WTC11 (cell line): ENCODE measurements around the gene GPC5.

Experiments used
- ATF1 ChIP-seq: sonication (generic); formaldehyde crosslinking; IDR thresholded peaks from 2 replicates; pipeline ENCODE4 v1.8.1; 2023; ENCODE audit warnings: mild to moderate bottlenecking, moderate library complexity, missing genetic modification reagents
- ATF3 ChIP-seq: sonication (generic); formaldehyde crosslinking; conservative IDR thresholded peaks from 2 replicates; pipeline ENCODE4 v1.8.1; 2022; ENCODE audit warnings: mild to moderate bottlenecking, missing genetic modification reagents
- CTCF ChIP-seq: fragments of 200-600 bp; IDR thresholded peaks from 2 replicates; pipeline ENCODE4 v1.8.0; 2022; ENCODE audit warnings: antibody characterized with exemption
- JUN ChIP-seq: sonication (generic); formaldehyde crosslinking; IDR thresholded peaks from 2 replicates; pipeline ENCODE4 v1.8.0; 2023; ENCODE audit warnings: mild to moderate bottlenecking, missing genetic modification reagents
- PRRX2 ChIP-seq: fragments of 250-450 bp; sonication (Bioruptor Pico); IDR thresholded peaks from 2 replicates; pipeline ENCODE4 v1.8.0; 2021; ENCODE audit warnings: mild to moderate bottlenecking
- TP53 ChIP-seq: sonication (generic); formaldehyde crosslinking; IDR thresholded peaks from 2 replicates; pipeline ENCODE4 v1.8.1; 2023; ENCODE audit warnings: mild to moderate bottlenecking, missing genetic modification reagents
- USF2 ChIP-seq: sonication (generic); formaldehyde crosslinking; IDR thresholded peaks from 2 replicates; pipeline ENCODE4 v1.8.1; 2023; ENCODE audit warnings: mild to moderate bottlenecking, missing genetic modification reagents, moderate library complexity
- ZNF121 ChIP-seq: sonication (generic); formaldehyde crosslinking; IDR thresholded peaks from 2 replicates; pipeline ENCODE4 v1.8.0; 2023; ENCODE audit warnings: missing genetic modification reagents
- TF ChIP-seq, protein P1 (sequence below): sonication (generic); formaldehyde crosslinking; IDR thresholded peaks from 2 replicates; pipeline ENCODE4 v1.8.1; 2022; ENCODE audit warnings: missing genetic modification reagents, borderline replicate concordance
- TF ChIP-seq, protein P2 (sequence below): sonication (generic); formaldehyde crosslinking; conservative IDR thresholded peaks from 2 replicates; pipeline ENCODE4 v1.8.1; 2023; ENCODE audit warnings: mild to moderate bottlenecking, low read depth, missing genetic modification reagents, moderate library complexity
- TF ChIP-seq, protein P3 (sequence below): sonication (generic); formaldehyde crosslinking; IDR thresholded peaks from 2 replicates; pipeline ENCODE4 v1.8.1; 2023; ENCODE audit warnings: mild to moderate bottlenecking, missing genetic modification reagents

DNA sequence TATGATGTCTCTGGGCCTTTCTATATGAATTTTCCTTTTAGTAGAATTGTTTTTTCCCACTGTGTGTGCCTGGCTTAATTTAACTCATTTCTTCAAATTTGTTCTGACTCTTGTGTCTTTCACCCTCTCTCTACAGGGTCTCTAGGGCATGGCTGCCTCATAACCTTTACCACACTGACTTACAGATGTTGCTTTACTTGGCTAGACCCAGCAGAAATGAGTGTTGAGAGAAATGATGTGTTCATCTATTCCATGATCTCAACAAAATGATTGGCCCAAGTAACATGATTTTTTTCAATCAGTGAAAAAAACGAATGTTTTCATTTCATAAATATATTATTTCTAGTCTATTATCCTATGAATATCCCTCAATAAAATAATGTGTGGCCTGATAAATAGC, 195.0 kb downstream of the GPC5 start:
- no peak for TF ChIP-seq CTCF
- TF ChIP-seq USF2 = no peak
- no peak for TF ChIP-seq TP53 (CRISPR knock-in tag)
- no peak for TF ChIP-seq ATF3 (CRISPR knock-in tag)
- TF ChIP-seq, protein P1, sequence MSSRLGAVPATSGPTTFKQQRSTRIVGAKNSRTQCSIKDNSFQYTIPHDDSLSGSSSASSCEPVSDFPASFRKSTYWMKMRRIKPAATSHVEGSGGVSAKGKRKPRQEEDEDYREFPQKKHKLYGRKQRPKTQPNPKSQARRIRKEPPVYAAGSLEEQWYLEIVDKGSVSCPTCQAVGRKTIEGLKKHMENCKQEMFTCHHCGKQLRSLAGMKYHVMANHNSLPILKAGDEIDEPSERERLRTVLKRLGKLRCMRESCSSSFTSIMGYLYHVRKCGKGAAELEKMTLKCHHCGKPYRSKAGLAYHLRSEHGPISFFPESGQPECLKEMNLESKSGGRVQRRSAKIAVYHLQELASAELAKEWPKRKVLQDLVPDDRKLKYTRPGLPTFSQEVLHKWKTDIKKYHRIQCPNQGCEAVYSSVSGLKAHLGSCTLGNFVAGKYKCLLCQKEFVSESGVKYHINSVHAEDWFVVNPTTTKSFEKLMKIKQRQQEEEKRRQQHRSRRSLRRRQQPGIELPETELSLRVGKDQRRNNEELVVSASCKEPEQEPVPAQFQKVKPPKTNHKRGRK (CRISPR knock-in tag) = no peak
- TF ChIP-seq, protein P2, sequence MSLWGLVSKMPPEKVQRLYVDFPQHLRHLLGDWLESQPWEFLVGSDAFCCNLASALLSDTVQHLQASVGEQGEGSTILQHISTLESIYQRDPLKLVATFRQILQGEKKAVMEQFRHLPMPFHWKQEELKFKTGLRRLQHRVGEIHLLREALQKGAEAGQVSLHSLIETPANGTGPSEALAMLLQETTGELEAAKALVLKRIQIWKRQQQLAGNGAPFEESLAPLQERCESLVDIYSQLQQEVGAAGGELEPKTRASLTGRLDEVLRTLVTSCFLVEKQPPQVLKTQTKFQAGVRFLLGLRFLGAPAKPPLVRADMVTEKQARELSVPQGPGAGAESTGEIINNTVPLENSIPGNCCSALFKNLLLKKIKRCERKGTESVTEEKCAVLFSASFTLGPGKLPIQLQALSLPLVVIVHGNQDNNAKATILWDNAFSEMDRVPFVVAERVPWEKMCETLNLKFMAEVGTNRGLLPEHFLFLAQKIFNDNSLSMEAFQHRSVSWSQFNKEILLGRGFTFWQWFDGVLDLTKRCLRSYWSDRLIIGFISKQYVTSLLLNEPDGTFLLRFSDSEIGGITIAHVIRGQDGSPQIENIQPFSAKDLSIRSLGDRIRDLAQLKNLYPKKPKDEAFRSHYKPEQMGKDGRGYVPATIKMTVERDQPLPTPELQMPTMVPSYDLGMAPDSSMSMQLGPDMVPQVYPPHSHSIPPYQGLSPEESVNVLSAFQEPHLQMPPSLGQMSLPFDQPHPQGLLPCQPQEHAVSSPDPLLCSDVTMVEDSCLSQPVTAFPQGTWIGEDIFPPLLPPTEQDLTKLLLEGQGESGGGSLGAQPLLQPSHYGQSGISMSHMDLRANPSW = no peak
- no peak for TF ChIP-seq JUN (CRISPR knock-in tag)
- no peak for TF ChIP-seq PRRX2 (CRISPR knock-in tag)
- no peak for TF ChIP-seq ZNF121 (CRISPR knock-in tag)
- no peak for TF ChIP-seq ATF1 (CRISPR knock-in tag)
- TF ChIP-seq, protein P3, sequence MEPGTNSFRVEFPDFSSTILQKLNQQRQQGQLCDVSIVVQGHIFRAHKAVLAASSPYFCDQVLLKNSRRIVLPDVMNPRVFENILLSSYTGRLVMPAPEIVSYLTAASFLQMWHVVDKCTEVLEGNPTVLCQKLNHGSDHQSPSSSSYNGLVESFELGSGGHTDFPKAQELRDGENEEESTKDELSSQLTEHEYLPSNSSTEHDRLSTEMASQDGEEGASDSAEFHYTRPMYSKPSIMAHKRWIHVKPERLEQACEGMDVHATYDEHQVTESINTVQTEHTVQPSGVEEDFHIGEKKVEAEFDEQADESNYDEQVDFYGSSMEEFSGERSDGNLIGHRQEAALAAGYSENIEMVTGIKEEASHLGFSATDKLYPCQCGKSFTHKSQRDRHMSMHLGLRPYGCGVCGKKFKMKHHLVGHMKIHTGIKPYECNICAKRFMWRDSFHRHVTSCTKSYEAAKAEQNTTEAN = no peak
